Measurements from ENCODE around the gene TRIM47.

DNA sequence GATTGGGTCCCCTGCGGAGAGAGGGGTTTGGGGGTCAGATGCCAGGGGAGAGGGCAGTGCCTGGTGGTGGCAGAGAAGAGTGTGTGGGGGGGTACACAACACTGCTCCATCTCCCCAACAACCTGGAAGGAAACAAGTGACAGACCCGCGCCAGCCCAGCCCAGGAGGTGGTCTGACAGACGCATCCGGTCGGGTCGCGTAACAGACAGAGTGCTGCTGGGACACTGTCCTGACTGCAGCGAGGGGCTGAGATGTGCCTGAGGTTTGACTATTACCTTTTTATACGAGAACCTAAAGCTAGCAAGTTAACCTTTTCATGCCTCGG, 50.3 kb downstream of the TRIM47 start:
- TF ChIP-seq CTCF (IDR thresholded peaks at IDR 0.05; ENCODE audit: low read depth, low read length) (no peak), POLR2A (IDR thresholded peaks at IDR 0.05; ENCODE audit: extremely low read depth, insufficient read length) (no peak)

Data from NB4 (cell line).